Panc1 (cell line): ENCODE results near the gene SOHLH2.

Source experiments
- POLR2AphosphoS5 ChIP-seq: IDR thresholded peaks from 2 replicates; pipeline ENCODE4 v1.6.1; 2012; ENCODE audit warnings: mild to moderate bottlenecking, low read depth, low read length, moderate library complexity
- REST ChIP-seq, 2 experiments: IDR thresholded peaks; 2 replicates each; pipeline ENCODE4 v1.6.1; 2011 to 2012; ENCODE audit warnings: low read depth in 2 of 2, control low read depth in 1 of 2, low read length in 1 of 2, mild to moderate bottlenecking in 1 of 2, moderate library complexity in 1 of 2; ENCODE audit not compliant: insufficient read depth in 1 of 2
- SIN3A ChIP-seq: IDR thresholded peaks from 2 replicates; pipeline ENCODE4 v1.6.1; 2012; ENCODE audit warnings: low read depth, mild to moderate bottlenecking, low read length, moderate library complexity, borderline replicate concordance; ENCODE audit not compliant: insufficient read depth
- TF ChIP-seq, protein P1 (sequence below): fragments of 450-650 bp; IDR thresholded peaks from 2 replicates; pipeline ENCODE4 v1.5.1; 2017; ENCODE audit warnings: mild to moderate bottlenecking

DNA sequence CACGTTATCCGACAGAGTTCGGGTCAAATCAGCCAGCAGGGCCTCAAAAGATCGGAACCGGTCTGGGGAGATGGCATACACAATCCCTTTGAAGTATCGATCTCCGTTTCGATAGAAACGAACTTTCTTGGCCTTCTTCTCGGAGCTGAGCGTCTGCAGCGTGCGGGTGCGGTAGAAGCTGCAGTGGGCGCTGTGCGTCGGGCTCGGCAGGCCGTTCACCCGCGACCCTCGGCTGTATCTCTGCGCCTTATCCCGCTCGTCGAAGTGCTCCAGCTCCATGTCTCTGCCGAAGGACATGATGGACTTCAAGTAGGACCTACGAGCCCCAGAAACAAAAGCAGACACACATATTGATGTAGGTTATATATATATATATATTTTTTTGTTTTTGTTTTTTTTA is 88.5 kb downstream of the SOHLH2 start:
- TF ChIP-seq, protein P1, sequence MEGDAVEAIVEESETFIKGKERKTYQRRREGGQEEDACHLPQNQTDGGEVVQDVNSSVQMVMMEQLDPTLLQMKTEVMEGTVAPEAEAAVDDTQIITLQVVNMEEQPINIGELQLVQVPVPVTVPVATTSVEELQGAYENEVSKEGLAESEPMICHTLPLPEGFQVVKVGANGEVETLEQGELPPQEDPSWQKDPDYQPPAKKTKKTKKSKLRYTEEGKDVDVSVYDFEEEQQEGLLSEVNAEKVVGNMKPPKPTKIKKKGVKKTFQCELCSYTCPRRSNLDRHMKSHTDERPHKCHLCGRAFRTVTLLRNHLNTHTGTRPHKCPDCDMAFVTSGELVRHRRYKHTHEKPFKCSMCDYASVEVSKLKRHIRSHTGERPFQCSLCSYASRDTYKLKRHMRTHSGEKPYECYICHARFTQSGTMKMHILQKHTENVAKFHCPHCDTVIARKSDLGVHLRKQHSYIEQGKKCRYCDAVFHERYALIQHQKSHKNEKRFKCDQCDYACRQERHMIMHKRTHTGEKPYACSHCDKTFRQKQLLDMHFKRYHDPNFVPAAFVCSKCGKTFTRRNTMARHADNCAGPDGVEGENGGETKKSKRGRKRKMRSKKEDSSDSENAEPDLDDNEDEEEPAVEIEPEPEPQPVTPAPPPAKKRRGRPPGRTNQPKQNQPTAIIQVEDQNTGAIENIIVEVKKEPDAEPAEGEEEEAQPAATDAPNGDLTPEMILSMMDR = no peak
- TF ChIP-seq SIN3A = no peak
- no peak for TF ChIP-seq POLR2AphosphoS5
- no peak for TF ChIP-seq REST (IDR thresholded peaks at IDR 0.05; ENCODE audit: insufficient read depth in 1 of 2, low read depth in 2 of 2, low read length in 1 of 2)
